Measurements from ENCODE around the gene LOC101059915.

LOC101059915 gene

GRCh38 chrX:71636438-71637252, 30.7 kb upstream of the LOC101059915 start:
- H3K4me3 ChIP-seq (ENCODE audit: low read length in 2 of 2) = no peak overlapping the region
- no CpG with 5 or more reads among the region's 9 CpGs for WGBS, 2 donors (ENCODE audit: extremely low coverage in 2 of 2, insufficient read length in 2 of 2, insufficient replicate concordance in 1 of 2)
- H3K27ac ChIP-seq (replicated peaks; ENCODE audit: low read length) = no peak overlapping the region
- H3K36me3 ChIP-seq (replicated peaks in 1 of 2; ENCODE audit: control insufficient read depth in 2 of 2, insufficient read depth in 2 of 2, low read length in 2 of 2) = no peaks in the 10 kb centered on the region
- DNase-seq (ENCODE audit: low spot score) = no peak
- H3K4me2 ChIP-seq (ENCODE audit: insufficient read depth, low read length, poor library complexity, severe bottlenecking) = no peak overlapping the region
- no peak overlapping the region for H3K18ac ChIP-seq (ENCODE audit: low read length)
- H4K8ac ChIP-seq (ENCODE audit: low read depth, low read length) = no peak overlapping the region
- H3K4me1 ChIP-seq (ENCODE audit: control insufficient read depth in 2 of 2, insufficient read depth in 1 of 2, low read depth in 1 of 2, low read length in 2 of 2) = no peaks in the 10 kb centered on the region
- no peak overlapping the region for H3K14ac ChIP-seq (ENCODE audit: low read length)
- no peak overlapping the region for H3K23ac ChIP-seq (ENCODE audit: low read depth, low read length, poor library complexity)
- peaks cover 0 to 2% (median 0%) of the 10 kb centered on the region in 3 experiments for H3K27me3 ChIP-seq (ENCODE audit: control insufficient read depth in 3 of 3, insufficient read depth in 3 of 3, low read depth in 1 of 3, low read length in 3 of 3)
- no peak overlapping the region for H2BK12ac ChIP-seq (ENCODE audit: low read length)
- no peaks in the 10 kb centered on the region for H3K9me3 ChIP-seq (replicated peaks in 1 of 2; ENCODE audit: control insufficient read depth in 2 of 2, insufficient read depth in 1 of 2, low read depth in 1 of 2, low read length in 2 of 2)
- no peak overlapping the region for H2AK5ac ChIP-seq (ENCODE audit: low read depth, low read length)
- H2BK15ac ChIP-seq (ENCODE audit: low read length) = no peak overlapping the region
- no peak overlapping the region for H2BK120ac ChIP-seq (ENCODE audit: low read depth, low read length)
- H3K79me1 ChIP-seq (ENCODE audit: low read depth, low read length) = no peaks in the 10 kb centered on the region
- H2BK5ac ChIP-seq (ENCODE audit: low read length) = no peak overlapping the region
- no peak overlapping the region for H2AFZ ChIP-seq (ENCODE audit: low read length)
- no peak overlapping the region for H3K4ac ChIP-seq (ENCODE audit: low read length)
- H4K91ac ChIP-seq (ENCODE audit: low read depth, low read length, poor library complexity) = no peak overlapping the region
- H3K9ac ChIP-seq (ENCODE audit: low read depth, low read length, poor library complexity) = no peak overlapping the region

DNA sequence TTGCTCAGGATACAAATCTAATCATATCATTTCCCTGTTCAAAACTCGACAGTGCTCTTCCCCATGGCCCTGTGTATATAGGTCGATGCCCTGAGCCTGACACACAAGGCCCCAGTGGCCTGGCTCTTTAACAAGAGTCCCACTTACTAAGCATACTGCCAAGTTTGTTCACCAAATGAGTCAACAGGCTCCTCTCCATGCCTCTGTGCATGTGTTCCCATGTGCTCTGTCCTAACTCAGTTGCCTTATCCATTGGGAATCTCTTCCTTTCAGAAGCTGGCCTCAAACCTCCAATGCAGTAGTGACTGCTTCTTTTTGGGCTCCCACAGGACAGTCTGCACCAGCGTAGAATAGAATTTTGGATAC, 30.1 kb upstream of the LOC101059915 start:
- Histone ChIP-seq H3K27me3 (ENCODE audit: control insufficient read depth in 3 of 3, insufficient read depth in 3 of 3, low read depth in 1 of 3, low read length in 3 of 3) (peaks cover 0 to 2% (median 0%) of the 10 kb centered on the region in 3 experiments), H3K14ac (ENCODE audit: low read length) (no peak overlapping the region), H2BK15ac (ENCODE audit: low read length) (no peak overlapping the region), H3K4me3 (ENCODE audit: low read length in 2 of 2) (no peak overlapping the region), H3K27ac (replicated peaks; ENCODE audit: low read length) (no peak overlapping the region), H3K23ac (ENCODE audit: low read depth, low read length, poor library complexity) (no peak overlapping the region), H2AK5ac (ENCODE audit: low read depth, low read length) (no peak overlapping the region), H2BK12ac (ENCODE audit: low read length) (no peak overlapping the region), H3K36me3 (replicated peaks in 1 of 2; ENCODE audit: control insufficient read depth in 2 of 2, insufficient read depth in 2 of 2, low read length in 2 of 2) (no peaks in the 10 kb centered on the region), H4K91ac (ENCODE audit: low read depth, low read length, poor library complexity) (no peak overlapping the region), H4K8ac (ENCODE audit: low read depth, low read length) (no peak overlapping the region), H3K79me1 (ENCODE audit: low read depth, low read length) (no peaks in the 10 kb centered on the region), H3K4me2 (ENCODE audit: insufficient read depth, low read length, poor library complexity, severe bottlenecking) (no peak overlapping the region), H3K9ac (ENCODE audit: low read depth, low read length, poor library complexity) (no peak overlapping the region), H3K4me1 (ENCODE audit: control insufficient read depth in 2 of 2, insufficient read depth in 1 of 2, low read depth in 1 of 2, low read length in 2 of 2) (no peaks in the 10 kb centered on the region), H3K4ac (ENCODE audit: low read length) (no peak overlapping the region), H3K18ac (ENCODE audit: low read length) (no peak overlapping the region), H2BK5ac (ENCODE audit: low read length) (no peak overlapping the region), H3K9me3 (replicated peaks in 1 of 2; ENCODE audit: control insufficient read depth in 2 of 2, insufficient read depth in 1 of 2, low read depth in 1 of 2, low read length in 2 of 2) (no peaks in the 10 kb centered on the region), H2AFZ (ENCODE audit: low read length) (no peak overlapping the region), H2BK120ac (ENCODE audit: low read depth, low read length) (no peak overlapping the region)
- DNase-seq (ENCODE audit: low spot score) = no peak
- no CpG with 5 or more reads among the region's 3 CpGs for WGBS, 2 donors (ENCODE audit: extremely low coverage in 2 of 2, insufficient read length in 2 of 2, insufficient replicate concordance in 1 of 2)

GRCh38 chrX:71637848-71638247, 29.5 kb upstream of the LOC101059915 start:
- H3K9ac ChIP-seq (ENCODE audit: low read depth, low read length, poor library complexity) = no peak overlapping the region
- no peak overlapping the region for H2BK12ac ChIP-seq (ENCODE audit: low read length)
- no peak overlapping the region for H3K4me3 ChIP-seq (ENCODE audit: low read length in 2 of 2)
- DNase-seq (ENCODE audit: low spot score) = no peak
- H3K4ac ChIP-seq (ENCODE audit: low read length) = no peak overlapping the region
- no peak overlapping the region for H2BK120ac ChIP-seq (ENCODE audit: low read depth, low read length)
- H3K14ac ChIP-seq (ENCODE audit: low read length) = no peak overlapping the region
- no CpG with 5 or more reads among the region's 4 CpGs for WGBS, 2 donors (ENCODE audit: extremely low coverage in 2 of 2, insufficient read length in 2 of 2, insufficient replicate concordance in 1 of 2)
- no peak overlapping the region for H2AK5ac ChIP-seq (ENCODE audit: low read depth, low read length)
- no peak overlapping the region for H3K4me2 ChIP-seq (ENCODE audit: insufficient read depth, low read length, poor library complexity, severe bottlenecking)
- no peak overlapping the region for H3K23ac ChIP-seq (ENCODE audit: low read depth, low read length, poor library complexity)
- H3K18ac ChIP-seq (ENCODE audit: low read length) = no peak overlapping the region
- H3K4me1 ChIP-seq (ENCODE audit: control insufficient read depth in 2 of 2, insufficient read depth in 1 of 2, low read depth in 1 of 2, low read length in 2 of 2) = no peaks in the 10 kb centered on the region
- no peak overlapping the region for H4K91ac ChIP-seq (ENCODE audit: low read depth, low read length, poor library complexity)
- H2BK5ac ChIP-seq (ENCODE audit: low read length) = no peak overlapping the region
- H3K27me3 ChIP-seq (ENCODE audit: control insufficient read depth in 3 of 3, insufficient read depth in 3 of 3, low read depth in 1 of 3, low read length in 3 of 3) = peaks cover 0 to 2% (median 0%) of the 10 kb centered on the region in 3 experiments
- H3K36me3 ChIP-seq (replicated peaks in 1 of 2; ENCODE audit: control insufficient read depth in 2 of 2, insufficient read depth in 2 of 2, low read length in 2 of 2) = no peaks in the 10 kb centered on the region
- no peak overlapping the region for H3K27ac ChIP-seq (replicated peaks; ENCODE audit: low read length)
- no peak overlapping the region for H2BK15ac ChIP-seq (ENCODE audit: low read length)
- H3K9me3 ChIP-seq (replicated peaks in 1 of 2; ENCODE audit: control insufficient read depth in 2 of 2, insufficient read depth in 1 of 2, low read depth in 1 of 2, low read length in 2 of 2) = no peaks in the 10 kb centered on the region
- peak overlapping the region; percentile 17 for H2AFZ ChIP-seq (ENCODE audit: low read length)
- no peak overlapping the region for H4K8ac ChIP-seq (ENCODE audit: low read depth, low read length)
- H3K79me1 ChIP-seq (ENCODE audit: low read depth, low read length) = no peaks in the 10 kb centered on the region

DNA sequence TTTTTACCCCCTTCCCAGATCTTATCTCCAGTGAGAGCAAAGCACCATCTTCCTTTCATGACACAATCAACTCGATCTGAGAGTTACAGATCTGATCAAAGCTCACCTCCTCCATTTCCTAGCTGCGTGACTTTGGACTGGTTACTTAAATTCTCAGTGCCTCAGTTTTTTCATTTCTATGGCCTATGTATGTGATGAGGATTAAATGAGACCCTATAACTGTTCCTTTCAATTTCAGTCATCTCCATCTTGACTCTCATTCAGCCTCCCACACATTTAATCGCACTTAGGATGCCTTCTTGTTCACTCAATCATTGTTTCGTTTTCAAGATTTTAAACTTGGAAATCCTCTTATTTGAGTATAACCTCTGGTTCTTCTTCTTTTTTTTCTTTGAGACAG, 28.9 kb upstream of the LOC101059915 start:
- Histone ChIP-seq H2BK5ac (ENCODE audit: low read length) (no peak overlapping the region), H3K4me2 (ENCODE audit: insufficient read depth, low read length, poor library complexity, severe bottlenecking) (no peak overlapping the region), H3K4me1 (ENCODE audit: control insufficient read depth in 2 of 2, insufficient read depth in 1 of 2, low read depth in 1 of 2, low read length in 2 of 2) (no peaks in the 10 kb centered on the region), H2BK15ac (ENCODE audit: low read length) (no peak overlapping the region), H2BK12ac (ENCODE audit: low read length) (no peak overlapping the region), H3K36me3 (replicated peaks in 1 of 2; ENCODE audit: control insufficient read depth in 2 of 2, insufficient read depth in 2 of 2, low read length in 2 of 2) (no peaks in the 10 kb centered on the region), H3K27me3 (ENCODE audit: control insufficient read depth in 3 of 3, insufficient read depth in 3 of 3, low read depth in 1 of 3, low read length in 3 of 3) (peaks cover 0 to 2% (median 0%) of the 10 kb centered on the region in 3 experiments), H3K4ac (ENCODE audit: low read length) (no peak overlapping the region), H2AK5ac (ENCODE audit: low read depth, low read length) (no peak overlapping the region), H3K23ac (ENCODE audit: low read depth, low read length, poor library complexity) (no peak overlapping the region), H3K14ac (ENCODE audit: low read length) (no peak overlapping the region), H3K4me3 (ENCODE audit: low read length in 2 of 2) (no peak overlapping the region), H3K9me3 (replicated peaks in 1 of 2; ENCODE audit: control insufficient read depth in 2 of 2, insufficient read depth in 1 of 2, low read depth in 1 of 2, low read length in 2 of 2) (no peaks in the 10 kb centered on the region), H3K18ac (ENCODE audit: low read length) (no peak overlapping the region), H2BK120ac (ENCODE audit: low read depth, low read length) (no peak overlapping the region), H3K27ac (replicated peaks; ENCODE audit: low read length) (no peak overlapping the region), H4K91ac (ENCODE audit: low read depth, low read length, poor library complexity) (no peak overlapping the region), H4K8ac (ENCODE audit: low read depth, low read length) (no peak overlapping the region), H3K9ac (ENCODE audit: low read depth, low read length, poor library complexity) (no peak overlapping the region), H2AFZ (ENCODE audit: low read length) (no peak overlapping the region), H3K79me1 (ENCODE audit: low read depth, low read length) (no peaks in the 10 kb centered on the region)
- DNase-seq (ENCODE audit: low spot score) = no peak
- no CpG with 5 or more reads among the region's 4 CpGs for WGBS, 2 donors (ENCODE audit: extremely low coverage in 2 of 2, insufficient read length in 2 of 2, insufficient replicate concordance in 1 of 2)
